GM12891 (cell line): ENCODE data around the gene TCERG1L.

Experiments used
- POLR2A ChIP-seq: IDR thresholded peaks from 2 replicates; pipeline ENCODE4 v1.6.1; 2011; ENCODE audit warnings: low read depth, low read length, control low read depth
- POLR2AphosphoS5 ChIP-seq: IDR thresholded peaks from 2 replicates; pipeline ENCODE4 v1.6.1; 2011; ENCODE audit warnings: low read depth, low read length, control low read depth
- SPI1 ChIP-seq: IDR thresholded peaks from 2 replicates; pipeline ENCODE4 v1.6.1; 2011; ENCODE audit warnings: low read depth, low read length, control low read depth
- TAF1 ChIP-seq: IDR thresholded peaks from 2 replicates; pipeline ENCODE4 v1.6.1; 2011; ENCODE audit warnings: low read depth, low read length, control low read depth

DNA sequence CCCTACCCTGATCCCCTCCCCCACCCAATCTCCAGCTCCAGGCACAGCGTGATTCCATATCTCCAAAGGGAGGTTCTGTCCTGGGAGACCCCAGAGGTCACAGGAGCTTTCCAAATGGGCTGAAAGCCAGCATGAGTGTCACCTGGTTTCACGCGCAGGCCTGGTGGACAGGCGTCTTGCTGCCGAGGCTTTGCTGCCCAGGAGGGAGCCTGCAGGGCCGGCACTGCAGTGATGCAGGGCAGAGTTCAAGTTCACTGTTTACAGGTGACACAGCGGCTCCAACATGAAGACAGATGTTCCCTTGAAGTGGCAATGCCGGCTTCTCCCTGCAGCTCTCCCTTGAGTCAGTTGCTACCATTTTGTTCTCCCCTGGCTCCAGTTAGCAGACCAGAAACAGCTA is 104.3 kb downstream of the TCERG1L start:
- no peak for TF ChIP-seq POLR2AphosphoS5
- TF ChIP-seq POLR2A, result no peak
- no peak for TF ChIP-seq SPI1
- TF ChIP-seq TAF1, result no peak
